HEK293 (cell line): ENCODE data around the gene IL10RA.

Experiments
- CTCF ChIA-PET: fragments of 350-600 bp; formaldehyde crosslinking; extraction: SDS; loops from one replicate; lab custom pipeline; 2021; ENCODE audit warnings: antibody characterized with exemption; lab: Yijun Ruan, JAX
- POLR2A ChIA-PET: fragments of 300-600 bp; formaldehyde crosslinking; extraction: SDS; loops from one replicate; lab custom pipeline; 2020; ENCODE audit warnings: antibody characterized with exemption, inconsistent platforms; lab: Yijun Ruan, JAX
- H3K27ac ChIP-seq: fragments of 200-500 bp; sonication (Bioruptor generic); 2 replicates; pipeline ENCODE4 v1.5.1; 2014; ENCODE audit warnings: low read depth, low read length, control low read depth, inconsistent platforms; ENCODE audit errors: extremely low read depth
- H3K36me3 ChIP-seq, 2 experiments: fragments of 200-500 bp in 1 of 2; sonication (Bioruptor generic) in 1 of 2; 1 replicate in 1 of 2; 2 replicates in 1 of 2; pipeline ENCODE4 v1.5.1; 2014 to 2017; ENCODE audit warnings: inconsistent platforms in 2 of 2, low read length in 2 of 2; ENCODE audit not compliant: control insufficient read depth in 2 of 2, insufficient read depth in 1 of 2
- H3K4me1 ChIP-seq: fragments of 200-500 bp; sonication (Bioruptor generic); 2 replicates; pipeline ENCODE4 v1.5.1; 2014; ENCODE audit warnings: mild to moderate bottlenecking, low read length, inconsistent platforms; ENCODE audit not compliant: control insufficient read depth, insufficient read depth
- H3K4me3 ChIP-seq: 2 replicates; pipeline ENCODE4 v1.5.1; 2011; ENCODE audit warnings: low read depth, mild to moderate bottlenecking, control low read depth, low read length, moderate library complexity
- H3K9me3 ChIP-seq: fragments of 200-500 bp; sonication (Bioruptor generic); 2 replicates; pipeline ENCODE4 v1.5.1; 2014; ENCODE audit warnings: low read depth, low read length, inconsistent platforms; ENCODE audit not compliant: control insufficient read depth, insufficient read depth
- KLF16 ChIP-seq: fragments of 450-650 bp; formaldehyde crosslinking; IDR thresholded peaks from 2 replicates; pipeline ENCODE4 v1.5.1; 2017; ENCODE audit warnings: missing biosample characterization, missing genetic modification characterization
- SP2 ChIP-seq: fragments of 450-650 bp; formaldehyde crosslinking; IDR thresholded peaks from 2 replicates; pipeline ENCODE4 v1.5.1; 2016; ENCODE audit warnings: missing biosample characterization, missing genetic modification characterization
- ZBTB17 ChIP-seq: fragments of 450-650 bp; formaldehyde crosslinking; IDR thresholded peaks from 2 replicates; pipeline ENCODE4 v1.5.1; 2016; ENCODE audit warnings: missing biosample characterization, missing genetic modification characterization
- ZFHX2 ChIP-seq: fragments of 450-650 bp; formaldehyde crosslinking; conservative IDR thresholded peaks from 2 replicates; pipeline ENCODE4 v1.5.1; 2016; ENCODE audit warnings: missing biosample characterization, missing genetic modification characterization
- ZNF146 ChIP-seq: fragments of 450-650 bp; formaldehyde crosslinking; IDR thresholded peaks from 2 replicates; pipeline ENCODE4 v1.5.1; 2016; ENCODE audit warnings: missing biosample characterization, missing genetic modification characterization
- ZNF16 ChIP-seq: fragments of 450-650 bp; formaldehyde crosslinking; IDR thresholded peaks from 2 replicates; pipeline ENCODE4 v1.5.1; 2016; ENCODE audit warnings: low read depth, missing biosample characterization, missing genetic modification characterization
- ZNF350 ChIP-seq: fragments of 450-650 bp; formaldehyde crosslinking; IDR thresholded peaks from 2 replicates; pipeline ENCODE4 v1.5.0; 2017; ENCODE audit warnings: missing biosample characterization, mild to moderate bottlenecking, missing genetic modification characterization
- ZNF366 ChIP-seq: fragments of 450-650 bp; formaldehyde crosslinking; conservative IDR thresholded peaks from 2 replicates; pipeline ENCODE4 v1.5.1; 2016; ENCODE audit warnings: missing biosample characterization, missing genetic modification characterization
- ZNF558 ChIP-seq: fragments of 450-650 bp; formaldehyde crosslinking; IDR thresholded peaks from 2 replicates; pipeline ENCODE4 v1.5.1; 2016; ENCODE audit warnings: missing biosample characterization, missing genetic modification characterization
- ZNF560 ChIP-seq: fragments of 450-650 bp; formaldehyde crosslinking; IDR thresholded peaks from 2 replicates; pipeline ENCODE4 v1.5.1; 2017; ENCODE audit warnings: missing biosample characterization, missing genetic modification characterization, borderline replicate concordance
- ZNF623 ChIP-seq: fragments of 450-650 bp; formaldehyde crosslinking; IDR thresholded peaks from 2 replicates; pipeline ENCODE4 v1.5.1; 2016; ENCODE audit warnings: missing biosample characterization, missing genetic modification characterization
- ZNF664 ChIP-seq: fragments of 450-650 bp; formaldehyde crosslinking; IDR thresholded peaks from 2 replicates; pipeline ENCODE4 v1.5.1; 2016; ENCODE audit warnings: missing biosample characterization, missing genetic modification characterization
- ZSCAN30 ChIP-seq: fragments of 450-650 bp; IDR thresholded peaks from 2 replicates; pipeline ENCODE4 v1.5.1; 2018; ENCODE audit warnings: missing biosample characterization, mild to moderate bottlenecking, missing genetic modification characterization, moderate library complexity
- TF ChIP-seq, protein P1 (sequence below): fragments of 450-650 bp; formaldehyde crosslinking; IDR thresholded peaks from 2 replicates; pipeline ENCODE4 v1.5.1; 2016; ENCODE audit warnings: missing biosample characterization, missing genetic modification characterization
- TF ChIP-seq, protein P2 (sequence below): fragments of 450-650 bp; formaldehyde crosslinking; IDR thresholded peaks from 2 replicates; pipeline ENCODE4 v1.5.1; 2016; ENCODE audit warnings: missing biosample characterization, missing genetic modification characterization, borderline replicate concordance

IL10RA gene

DNA sequence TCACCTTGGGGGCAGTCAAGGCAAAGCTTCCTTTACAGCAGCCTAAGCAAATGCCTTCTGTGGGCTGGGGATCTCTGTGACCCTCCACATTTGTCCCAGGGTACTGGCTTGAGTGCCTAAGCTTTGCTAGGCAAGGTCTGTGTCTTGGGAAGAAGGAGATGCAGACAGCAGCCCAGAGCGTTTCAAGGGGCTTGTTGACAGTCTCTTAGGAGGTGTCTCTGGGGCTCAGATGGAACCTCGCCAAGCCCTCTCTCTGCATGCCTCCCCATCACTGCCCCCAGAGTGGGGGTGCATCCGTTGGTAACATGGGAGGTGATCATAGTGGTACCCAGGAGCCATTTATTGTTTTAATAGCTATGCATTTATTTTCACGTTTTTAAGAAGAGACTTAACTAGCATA is 61.6 kb downstream of the IL10RA start:
- no peaks in the 10 kb centered on the region for H3K4me1 ChIP-seq
- CTCF ChIA-PET, result interaction anchor here (0.6 to 1.6 kb wide), 5 partner anchors 9 to 229 kb away, joined by 3 read pairs; no protein-coding TSS in a partner anchor
- TF ChIP-seq ZNF558 (tag by site-specific recombination), result no peak
- no peak for TF ChIP-seq ZNF560 (tag by site-specific recombination)
- no peak for TF ChIP-seq ZNF664
- TF ChIP-seq SP2, result no peak
- TF ChIP-seq ZNF623 (tag by site-specific recombination), result no peak
- TF ChIP-seq, all 188 proteins: peak for 0
- no peak overlapping the region for H3K4me3 ChIP-seq
- POLR2A ChIA-PET, result no interaction called here
- no peaks in the 10 kb centered on the region for H3K36me3 ChIP-seq
- H3K9me3 ChIP-seq, result no peaks in the 10 kb centered on the region
- H3K27ac ChIP-seq, result no peak overlapping the region

DNA sequence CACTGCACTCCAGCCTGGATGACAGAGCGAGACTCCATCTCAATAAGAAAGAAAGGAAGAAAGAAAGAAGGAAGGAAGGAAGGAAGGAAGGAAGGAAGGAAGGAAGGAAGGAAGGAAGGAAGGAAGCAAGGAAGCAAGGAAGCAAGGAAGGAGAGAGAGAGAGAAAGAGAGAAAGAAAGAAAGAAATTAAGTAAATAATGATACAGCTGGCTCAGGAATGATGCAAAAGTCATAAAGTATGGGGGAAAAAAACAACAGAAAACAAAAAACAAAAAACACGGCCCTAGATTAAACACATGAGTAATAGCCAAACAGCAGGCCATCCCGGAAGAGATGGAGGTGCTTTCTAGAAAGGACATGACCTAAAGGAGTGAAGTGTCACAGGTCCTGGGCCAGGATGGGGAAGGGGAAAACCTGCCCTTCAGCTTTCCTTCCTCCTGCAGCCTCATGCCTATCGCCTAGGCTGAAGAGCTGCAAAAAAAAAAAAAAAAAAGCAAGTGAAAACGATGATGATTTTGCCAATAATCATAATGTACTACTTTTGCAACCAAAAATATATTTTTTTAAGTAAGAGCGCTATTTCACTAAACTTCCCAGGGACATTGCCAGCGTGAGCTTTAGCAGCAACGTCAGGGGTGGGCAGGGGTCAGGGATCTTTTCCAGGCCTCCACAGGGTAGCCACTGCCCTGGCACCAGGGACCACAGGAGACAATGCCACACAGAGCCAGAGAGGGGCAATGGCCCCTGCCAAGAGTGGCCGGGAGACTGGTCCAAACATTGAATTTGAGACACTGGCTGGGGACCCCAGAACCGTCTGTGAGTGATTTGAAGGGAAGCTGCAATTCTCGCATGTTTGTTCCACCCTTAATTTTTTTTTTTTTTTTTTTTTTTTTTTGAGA is 62.5 kb downstream of the IL10RA start:
- TF ChIP-seq ZNF350 (tag by site-specific recombination) (no peak), ZBTB17 (tag by site-specific recombination) (no peak), ZNF366 (tag by site-specific recombination) (peak; percentile 40; the same call in 1 of the 2 replicates), ZFHX2 (tag by site-specific recombination) (no peak)
- TF ChIP-seq, protein P1, sequence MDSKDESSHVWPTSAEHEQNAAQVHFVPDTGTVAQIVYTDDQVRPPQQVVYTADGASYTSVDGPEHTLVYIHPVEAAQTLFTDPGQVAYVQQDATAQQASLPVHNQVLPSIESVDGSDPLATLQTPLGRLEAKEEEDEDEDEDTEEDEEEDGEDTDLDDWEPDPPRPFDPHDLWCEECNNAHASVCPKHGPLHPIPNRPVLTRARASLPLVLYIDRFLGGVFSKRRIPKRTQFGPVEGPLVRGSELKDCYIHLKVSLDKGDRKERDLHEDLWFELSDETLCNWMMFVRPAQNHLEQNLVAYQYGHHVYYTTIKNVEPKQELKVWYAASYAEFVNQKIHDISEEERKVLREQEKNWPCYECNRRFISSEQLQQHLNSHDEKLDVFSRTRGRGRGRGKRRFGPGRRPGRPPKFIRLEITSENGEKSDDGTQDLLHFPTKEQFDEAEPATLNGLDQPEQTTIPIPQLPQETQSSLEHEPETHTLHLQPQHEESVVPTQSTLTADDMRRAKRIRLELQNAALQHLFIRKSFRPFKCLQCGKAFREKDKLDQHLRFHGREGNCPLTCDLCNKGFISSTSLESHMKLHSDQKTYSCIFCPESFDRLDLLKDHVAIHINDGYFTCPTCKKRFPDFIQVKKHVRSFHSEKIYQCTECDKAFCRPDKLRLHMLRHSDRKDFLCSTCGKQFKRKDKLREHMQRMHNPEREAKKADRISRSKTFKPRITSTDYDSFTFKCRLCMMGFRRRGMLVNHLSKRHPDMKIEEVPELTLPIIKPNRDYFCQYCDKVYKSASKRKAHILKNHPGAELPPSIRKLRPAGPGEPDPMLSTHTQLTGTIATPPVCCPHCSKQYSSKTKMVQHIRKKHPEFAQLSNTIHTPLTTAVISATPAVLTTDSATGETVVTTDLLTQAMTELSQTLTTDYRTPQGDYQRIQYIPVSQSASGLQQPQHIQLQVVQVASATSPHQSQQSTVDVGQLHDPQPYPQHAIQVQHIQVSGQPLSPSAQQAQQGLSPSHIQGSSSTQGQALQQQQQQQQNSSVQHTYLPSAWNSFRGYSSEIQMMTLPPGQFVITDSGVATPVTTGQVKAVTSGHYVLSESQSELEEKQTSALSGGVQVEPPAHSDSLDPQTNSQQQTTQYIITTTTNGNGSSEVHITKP, result no peak
- H3K9me3 ChIP-seq, result no peaks in the 10 kb centered on the region
- no peaks in the 10 kb centered on the region for H3K4me1 ChIP-seq
- ChIA-PET CTCF (interaction anchor here (0.7 to 1.6 kb wide), 5 partner anchors 10 to 241 kb away, joined by 3 to 5 read pairs (median 3); no protein-coding TSS in a partner anchor), POLR2A (no interaction called here)
- H3K36me3 ChIP-seq, result no peaks in the 10 kb centered on the region
- H3K27ac ChIP-seq, result no peak overlapping the region
- H3K4me3 ChIP-seq, result no peak overlapping the region

DNA sequence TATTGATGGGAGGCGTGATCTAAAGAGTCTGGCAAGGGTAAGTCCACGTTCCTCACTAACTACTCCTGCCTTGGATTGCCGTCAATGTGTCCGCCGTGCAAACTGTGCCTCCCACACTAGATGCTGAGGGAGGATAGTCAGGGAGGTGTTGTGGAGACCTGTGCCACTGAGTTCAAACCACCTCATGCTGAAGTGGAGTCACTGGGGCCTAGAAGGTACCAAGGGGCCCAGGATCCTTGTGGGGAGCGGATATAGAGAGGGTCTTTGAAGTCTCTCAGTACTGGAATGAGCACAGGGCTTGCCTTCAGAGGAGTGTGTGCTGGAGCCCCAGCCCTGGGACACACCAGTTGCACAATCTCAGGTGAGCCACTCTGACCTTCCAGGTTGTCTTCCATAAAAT is 63.6 kb downstream of the IL10RA start:
- H3K4me3 ChIP-seq, result no peak overlapping the region
- TF ChIP-seq KLF16 (tag by site-specific recombination) (no peak), SP2 (no peak), ZNF146 (tag by site-specific recombination) (no peak)
- TF ChIP-seq, all 188 proteins: peak for 0
- ChIA-PET CTCF (interaction anchor here (0.6 to 0.8 kb wide), 3 partner anchors 94 to 575 kb away, joined by 3 to 4 read pairs (median 3); no protein-coding TSS in a partner anchor), POLR2A (no interaction called here)
- H3K9me3 ChIP-seq, result no peaks in the 10 kb centered on the region
- H3K27ac ChIP-seq, result no peak overlapping the region
- H3K36me3 ChIP-seq, result no peaks in the 10 kb centered on the region
- H3K4me1 ChIP-seq, result no peaks in the 10 kb centered on the region

DNA sequence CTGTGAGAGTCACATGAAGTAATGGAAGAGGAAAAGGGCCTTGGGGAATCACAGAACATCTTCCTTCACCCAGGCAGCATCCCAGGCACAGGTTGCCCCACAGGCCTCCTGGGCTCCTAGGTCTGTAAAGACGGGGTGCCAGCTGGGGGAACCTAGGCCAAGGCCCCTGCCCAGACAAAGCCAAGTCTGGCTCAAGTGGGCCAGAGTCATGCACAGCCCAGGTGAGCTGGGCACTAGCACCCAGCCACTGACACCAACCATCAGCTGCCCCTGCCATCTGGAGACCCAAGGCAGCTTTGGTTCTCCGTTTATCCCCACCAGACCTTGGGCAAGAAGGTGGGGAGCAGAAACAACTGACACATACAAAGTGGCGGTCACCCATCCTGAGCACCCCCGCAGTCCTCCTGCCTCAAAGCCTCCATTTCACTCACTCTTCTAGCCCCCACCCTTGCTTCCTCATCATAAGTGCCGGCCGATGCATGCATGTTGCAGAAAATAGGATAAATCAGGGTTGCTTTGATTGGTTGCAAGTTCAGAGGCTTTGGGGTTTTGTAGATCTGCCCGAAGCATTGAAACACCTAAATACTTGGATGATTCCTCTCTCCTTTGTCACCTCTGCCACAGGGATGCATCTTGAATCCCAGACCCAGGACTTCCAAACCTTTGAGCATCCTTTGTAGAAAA is 64.2 kb downstream of the IL10RA start:
- Histone ChIP-seq H3K27ac (no peak overlapping the region), H3K4me1 (no peaks in the 10 kb centered on the region), H3K36me3 (no peaks in the 10 kb centered on the region), H3K4me3 (no peak overlapping the region), H3K9me3 (no peaks in the 10 kb centered on the region)
- ChIA-PET CTCF (interaction anchor here (0.5 to 5.6 kb wide), 7 partner anchors 36 to 575 kb away, joined by 3 to 100 read pairs (median 4); partner anchors contain the start of gene SMIM35), POLR2A (no interaction called here)
- TF ChIP-seq ZSCAN30 (tag by site-specific recombination) (no peak), ZNF16 (tag by site-specific recombination) (no peak)
- TF ChIP-seq, protein P2, sequence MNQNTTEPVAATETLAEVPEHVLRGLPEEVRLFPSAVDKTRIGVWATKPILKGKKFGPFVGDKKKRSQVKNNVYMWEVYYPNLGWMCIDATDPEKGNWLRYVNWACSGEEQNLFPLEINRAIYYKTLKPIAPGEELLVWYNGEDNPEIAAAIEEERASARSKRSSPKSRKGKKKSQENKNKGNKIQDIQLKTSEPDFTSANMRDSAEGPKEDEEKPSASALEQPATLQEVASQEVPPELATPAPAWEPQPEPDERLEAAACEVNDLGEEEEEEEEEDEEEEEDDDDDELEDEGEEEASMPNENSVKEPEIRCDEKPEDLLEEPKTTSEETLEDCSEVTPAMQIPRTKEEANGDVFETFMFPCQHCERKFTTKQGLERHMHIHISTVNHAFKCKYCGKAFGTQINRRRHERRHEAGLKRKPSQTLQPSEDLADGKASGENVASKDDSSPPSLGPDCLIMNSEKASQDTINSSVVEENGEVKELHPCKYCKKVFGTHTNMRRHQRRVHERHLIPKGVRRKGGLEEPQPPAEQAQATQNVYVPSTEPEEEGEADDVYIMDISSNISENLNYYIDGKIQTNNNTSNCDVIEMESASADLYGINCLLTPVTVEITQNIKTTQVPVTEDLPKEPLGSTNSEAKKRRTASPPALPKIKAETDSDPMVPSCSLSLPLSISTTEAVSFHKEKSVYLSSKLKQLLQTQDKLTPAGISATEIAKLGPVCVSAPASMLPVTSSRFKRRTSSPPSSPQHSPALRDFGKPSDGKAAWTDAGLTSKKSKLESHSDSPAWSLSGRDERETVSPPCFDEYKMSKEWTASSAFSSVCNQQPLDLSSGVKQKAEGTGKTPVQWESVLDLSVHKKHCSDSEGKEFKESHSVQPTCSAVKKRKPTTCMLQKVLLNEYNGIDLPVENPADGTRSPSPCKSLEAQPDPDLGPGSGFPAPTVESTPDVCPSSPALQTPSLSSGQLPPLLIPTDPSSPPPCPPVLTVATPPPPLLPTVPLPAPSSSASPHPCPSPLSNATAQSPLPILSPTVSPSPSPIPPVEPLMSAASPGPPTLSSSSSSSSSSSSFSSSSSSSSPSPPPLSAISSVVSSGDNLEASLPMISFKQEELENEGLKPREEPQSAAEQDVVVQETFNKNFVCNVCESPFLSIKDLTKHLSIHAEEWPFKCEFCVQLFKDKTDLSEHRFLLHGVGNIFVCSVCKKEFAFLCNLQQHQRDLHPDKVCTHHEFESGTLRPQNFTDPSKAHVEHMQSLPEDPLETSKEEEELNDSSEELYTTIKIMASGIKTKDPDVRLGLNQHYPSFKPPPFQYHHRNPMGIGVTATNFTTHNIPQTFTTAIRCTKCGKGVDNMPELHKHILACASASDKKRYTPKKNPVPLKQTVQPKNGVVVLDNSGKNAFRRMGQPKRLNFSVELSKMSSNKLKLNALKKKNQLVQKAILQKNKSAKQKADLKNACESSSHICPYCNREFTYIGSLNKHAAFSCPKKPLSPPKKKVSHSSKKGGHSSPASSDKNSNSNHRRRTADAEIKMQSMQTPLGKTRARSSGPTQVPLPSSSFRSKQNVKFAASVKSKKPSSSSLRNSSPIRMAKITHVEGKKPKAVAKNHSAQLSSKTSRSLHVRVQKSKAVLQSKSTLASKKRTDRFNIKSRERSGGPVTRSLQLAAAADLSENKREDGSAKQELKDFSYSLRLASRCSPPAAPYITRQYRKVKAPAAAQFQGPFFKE (tag by site-specific recombination), result no peak
